ENCODE measurements around the gene ADAMTS20.
A peak's percentile ranks its signal among the peaks of the same experiment; 100 is the strongest.

DNA sequence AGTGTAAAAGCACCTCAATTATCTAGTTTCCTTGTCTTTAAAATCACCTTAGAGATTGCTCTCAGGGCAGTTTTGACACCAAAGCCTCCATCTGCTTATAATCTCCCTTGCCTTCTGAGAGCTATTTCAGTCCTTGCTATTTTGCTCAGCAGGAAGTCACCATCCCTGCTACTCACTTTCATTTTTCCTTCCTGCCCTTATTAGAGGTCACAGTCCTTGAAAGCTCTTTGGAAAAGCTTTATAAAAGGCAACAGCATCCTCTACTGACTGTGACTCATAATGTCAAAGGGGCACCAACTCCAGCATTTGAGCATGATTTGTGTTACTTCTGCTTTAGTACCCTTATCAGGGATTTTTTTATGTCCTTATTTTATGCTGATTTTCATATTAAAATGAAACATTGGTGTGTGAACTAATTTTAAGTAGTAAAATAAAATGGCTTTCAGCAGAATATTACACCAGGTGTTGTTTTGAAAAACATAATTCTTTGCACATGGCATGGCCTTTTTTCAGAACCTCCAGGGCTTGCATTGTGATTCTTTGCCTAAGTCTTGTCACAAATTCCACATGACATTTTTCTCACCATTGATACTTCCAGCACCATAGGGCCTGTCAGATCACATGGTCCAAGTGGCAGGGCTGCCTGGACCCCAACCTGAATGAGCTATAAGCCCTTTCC is 213.0 kb downstream of the ADAMTS20 start:
- TF ChIP-seq, protein P1, sequence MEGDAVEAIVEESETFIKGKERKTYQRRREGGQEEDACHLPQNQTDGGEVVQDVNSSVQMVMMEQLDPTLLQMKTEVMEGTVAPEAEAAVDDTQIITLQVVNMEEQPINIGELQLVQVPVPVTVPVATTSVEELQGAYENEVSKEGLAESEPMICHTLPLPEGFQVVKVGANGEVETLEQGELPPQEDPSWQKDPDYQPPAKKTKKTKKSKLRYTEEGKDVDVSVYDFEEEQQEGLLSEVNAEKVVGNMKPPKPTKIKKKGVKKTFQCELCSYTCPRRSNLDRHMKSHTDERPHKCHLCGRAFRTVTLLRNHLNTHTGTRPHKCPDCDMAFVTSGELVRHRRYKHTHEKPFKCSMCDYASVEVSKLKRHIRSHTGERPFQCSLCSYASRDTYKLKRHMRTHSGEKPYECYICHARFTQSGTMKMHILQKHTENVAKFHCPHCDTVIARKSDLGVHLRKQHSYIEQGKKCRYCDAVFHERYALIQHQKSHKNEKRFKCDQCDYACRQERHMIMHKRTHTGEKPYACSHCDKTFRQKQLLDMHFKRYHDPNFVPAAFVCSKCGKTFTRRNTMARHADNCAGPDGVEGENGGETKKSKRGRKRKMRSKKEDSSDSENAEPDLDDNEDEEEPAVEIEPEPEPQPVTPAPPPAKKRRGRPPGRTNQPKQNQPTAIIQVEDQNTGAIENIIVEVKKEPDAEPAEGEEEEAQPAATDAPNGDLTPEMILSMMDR (conservative IDR thresholded peaks at IDR 0.05 in 1 of 2, IDR thresholded peaks at IDR 0.05 in 1 of 2; ENCODE audit: low read depth in 1 of 2, low read length in 2 of 2): peak; percentile 36 to 52
- TF ChIP-seq EZH2 (IDR thresholded peaks at IDR 0.05; ENCODE audit: low read length, missing control alignments): no peak

All from fibroblast of lung (primary cell).